SK-N-SH treated with all-trans-retinoic acid at 6 μM for 48 hours (cell line): ENCODE measurements around the gene TTBK2.
A peak's percentile ranks its signal among the peaks of the same experiment; 100 is the strongest.

Experiments
- ATAC-seq: fragments of 200-7000 bp; cut with Tn5 transposase; 3 replicates; pipeline ENCODE4 v1.9.1; 2020; ENCODE audit warnings: mild to moderate bottlenecking, moderate library complexity
- ARNTL ChIP-seq: fragments of 450-650 bp; formaldehyde crosslinking; IDR thresholded peaks from 2 replicates; pipeline ENCODE4 v1.5.0; 2020; ENCODE audit warnings: low read depth, mild to moderate bottlenecking, moderate library complexity, borderline replicate concordance
- BACH2 ChIP-seq: fragments of 250-450 bp; sonication (Bioruptor Pico); IDR thresholded peaks from 2 replicates; pipeline ENCODE4 v1.9.0; 2021; ENCODE audit warnings: mild to moderate bottlenecking, borderline replicate concordance
- CSRNP3 ChIP-seq: fragments of 250-450 bp; sonication (Bioruptor Pico); IDR thresholded peaks from 2 replicates; pipeline ENCODE4 v1.5.1; 2021; ENCODE audit warnings: mild to moderate bottlenecking, moderate library complexity
- ESRRG ChIP-seq: fragments of 250-450 bp; sonication (Bioruptor Pico); IDR thresholded peaks from 2 replicates; pipeline ENCODE4 v1.6.1; 2021; ENCODE audit warnings: mild to moderate bottlenecking
- ISL1 ChIP-seq: fragments of 250-450 bp; sonication (Bioruptor Pico); IDR thresholded peaks from 2 replicates; pipeline ENCODE4 v2.1.2; 2022; ENCODE audit warnings: mild to moderate bottlenecking, moderate library complexity
- PPARA ChIP-seq: fragments of 250-450 bp; sonication (Bioruptor Pico); IDR thresholded peaks from 2 replicates; pipeline ENCODE4 v1.5.0; 2020; ENCODE audit warnings: mild to moderate bottlenecking, borderline replicate concordance
- RARB ChIP-seq: fragments of 250-450 bp; sonication (Bioruptor Pico); IDR thresholded peaks from 2 replicates; pipeline ENCODE4 v1.8.0; 2021; ENCODE audit warnings: mild to moderate bottlenecking, moderate library complexity
- SNAI2 ChIP-seq: fragments of 250-450 bp; sonication (Bioruptor Pico); IDR thresholded peaks from 2 replicates; pipeline ENCODE4 v1.5.0; 2020; ENCODE audit warnings: mild to moderate bottlenecking, moderate library complexity
- TCF4 ChIP-seq: fragments of 250-450 bp; sonication (Bioruptor Pico); IDR thresholded peaks from 2 replicates; pipeline ENCODE4 v1.8.0; 2021; ENCODE audit warnings: mild to moderate bottlenecking, moderate library complexity, borderline replicate concordance
- ZC3H10 ChIP-seq: fragments of 250-450 bp; sonication (Bioruptor Pico); IDR thresholded peaks from 2 replicates; pipeline ENCODE4 v1.5.1; 2021; ENCODE audit warnings: mild to moderate bottlenecking, moderate library complexity
- ZFP3 ChIP-seq: fragments of 250-450 bp; sonication (Bioruptor Pico); IDR thresholded peaks from 2 replicates; pipeline ENCODE4 v1.5.0; 2020; ENCODE audit warnings: mild to moderate bottlenecking, moderate library complexity
- ZFP30 ChIP-seq: fragments of 450-650 bp; formaldehyde crosslinking; IDR thresholded peaks from 2 replicates; pipeline ENCODE4 v1.5.0; 2022; ENCODE audit warnings: mild to moderate bottlenecking, moderate library complexity
- ZNF565 ChIP-seq: fragments of 450-650 bp; formaldehyde crosslinking; conservative IDR thresholded peaks from 2 replicates; pipeline ENCODE4 v1.5.0; 2020; ENCODE audit warnings: low read depth, mild to moderate bottlenecking, moderate library complexity
- ZNF70 ChIP-seq: fragments of 450-650 bp; formaldehyde crosslinking; IDR thresholded peaks from 2 replicates; pipeline ENCODE4 v1.5.0; 2020; ENCODE audit warnings: mild to moderate bottlenecking, moderate library complexity
- TF ChIP-seq, protein P1 (sequence below): fragments of 250-450 bp; sonication (Bioruptor Pico); IDR thresholded peaks from 2 replicates; pipeline ENCODE4 v1.5.0; 2020; ENCODE audit warnings: mild to moderate bottlenecking, moderate library complexity
- TF ChIP-seq, protein P2 (sequence below): fragments of 250-450 bp; sonication (Bioruptor Pico); IDR thresholded peaks from 2 replicates; pipeline ENCODE4 v1.8.0; 2020; ENCODE audit warnings: mild to moderate bottlenecking, moderate library complexity, borderline replicate concordance
- TF ChIP-seq, protein P3 (sequence below): fragments of 250-450 bp; sonication (Bioruptor Pico); IDR thresholded peaks from 2 replicates; pipeline ENCODE4 v1.8.0; 2021; ENCODE audit warnings: low read depth, mild to moderate bottlenecking, moderate library complexity, borderline replicate concordance
- TF ChIP-seq, protein P4 (sequence below): fragments of 250-450 bp; sonication (Bioruptor Pico); IDR thresholded peaks from 2 replicates; pipeline ENCODE4 v1.5.1; 2020; ENCODE audit warnings: low read depth, mild to moderate bottlenecking, moderate library complexity

Gene TTBK2

GRCh38 chr15:42836251-42836650 lies 84.3 kb downstream of the TTBK2 start (continued):
- TF ChIP-seq, protein P1, sequence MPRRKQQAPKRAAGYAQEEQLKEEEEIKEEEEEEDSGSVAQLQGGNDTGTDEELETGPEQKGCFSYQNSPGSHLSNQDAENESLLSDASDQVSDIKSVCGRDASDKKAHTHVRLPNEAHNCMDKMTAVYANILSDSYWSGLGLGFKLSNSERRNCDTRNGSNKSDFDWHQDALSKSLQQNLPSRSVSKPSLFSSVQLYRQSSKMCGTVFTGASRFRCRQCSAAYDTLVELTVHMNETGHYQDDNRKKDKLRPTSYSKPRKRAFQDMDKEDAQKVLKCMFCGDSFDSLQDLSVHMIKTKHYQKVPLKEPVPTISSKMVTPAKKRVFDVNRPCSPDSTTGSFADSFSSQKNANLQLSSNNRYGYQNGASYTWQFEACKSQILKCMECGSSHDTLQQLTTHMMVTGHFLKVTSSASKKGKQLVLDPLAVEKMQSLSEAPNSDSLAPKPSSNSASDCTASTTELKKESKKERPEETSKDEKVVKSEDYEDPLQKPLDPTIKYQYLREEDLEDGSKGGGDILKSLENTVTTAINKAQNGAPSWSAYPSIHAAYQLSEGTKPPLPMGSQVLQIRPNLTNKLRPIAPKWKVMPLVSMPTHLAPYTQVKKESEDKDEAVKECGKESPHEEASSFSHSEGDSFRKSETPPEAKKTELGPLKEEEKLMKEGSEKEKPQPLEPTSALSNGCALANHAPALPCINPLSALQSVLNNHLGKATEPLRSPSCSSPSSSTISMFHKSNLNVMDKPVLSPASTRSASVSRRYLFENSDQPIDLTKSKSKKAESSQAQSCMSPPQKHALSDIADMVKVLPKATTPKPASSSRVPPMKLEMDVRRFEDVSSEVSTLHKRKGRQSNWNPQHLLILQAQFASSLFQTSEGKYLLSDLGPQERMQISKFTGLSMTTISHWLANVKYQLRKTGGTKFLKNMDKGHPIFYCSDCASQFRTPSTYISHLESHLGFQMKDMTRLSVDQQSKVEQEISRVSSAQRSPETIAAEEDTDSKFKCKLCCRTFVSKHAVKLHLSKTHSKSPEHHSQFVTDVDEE (CRISPR knock-in tag) = no peak
- no peak for TF ChIP-seq ZC3H10
- no peak for TF ChIP-seq RARB (CRISPR knock-in tag)
- no peak for TF ChIP-seq BACH2 (CRISPR knock-in tag)
- TF ChIP-seq CSRNP3 (CRISPR knock-in tag) = no peak
- TF ChIP-seq ZNF565 (CRISPR knock-in tag) = no peak
- TF ChIP-seq TCF4 (CRISPR knock-in tag) = no peak
- no peak for TF ChIP-seq ARNTL (CRISPR knock-in tag)
- TF ChIP-seq, all 23 proteins: peak for 0

GRCh38 chr15:42832576-42832975 lies 88.0 kb downstream of the TTBK2 start:
- peak; percentile 89 for ATAC-seq
- TF ChIP-seq PPARA (CRISPR knock-in tag) (no peak), ZC3H10 (no peak), RARB (CRISPR knock-in tag) (no peak), ISL1 (CRISPR knock-in tag) (peak; percentile 73), ESRRG (CRISPR knock-in tag) (no peak), ZFP30 (CRISPR knock-in tag) (no peak), ARNTL (CRISPR knock-in tag) (no peak)
- TF ChIP-seq, protein P2, sequence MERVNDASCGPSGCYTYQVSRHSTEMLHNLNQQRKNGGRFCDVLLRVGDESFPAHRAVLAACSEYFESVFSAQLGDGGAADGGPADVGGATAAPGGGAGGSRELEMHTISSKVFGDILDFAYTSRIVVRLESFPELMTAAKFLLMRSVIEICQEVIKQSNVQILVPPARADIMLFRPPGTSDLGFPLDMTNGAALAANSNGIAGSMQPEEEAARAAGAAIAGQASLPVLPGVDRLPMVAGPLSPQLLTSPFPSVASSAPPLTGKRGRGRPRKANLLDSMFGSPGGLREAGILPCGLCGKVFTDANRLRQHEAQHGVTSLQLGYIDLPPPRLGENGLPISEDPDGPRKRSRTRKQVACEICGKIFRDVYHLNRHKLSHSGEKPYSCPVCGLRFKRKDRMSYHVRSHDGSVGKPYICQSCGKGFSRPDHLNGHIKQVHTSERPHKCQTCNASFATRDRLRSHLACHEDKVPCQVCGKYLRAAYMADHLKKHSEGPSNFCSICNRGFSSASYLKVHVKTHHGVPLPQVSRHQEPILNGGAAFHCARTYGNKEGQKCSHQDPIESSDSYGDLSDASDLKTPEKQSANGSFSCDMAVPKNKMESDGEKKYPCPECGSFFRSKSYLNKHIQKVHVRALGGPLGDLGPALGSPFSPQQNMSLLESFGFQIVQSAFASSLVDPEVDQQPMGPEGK = no peak

DNA sequence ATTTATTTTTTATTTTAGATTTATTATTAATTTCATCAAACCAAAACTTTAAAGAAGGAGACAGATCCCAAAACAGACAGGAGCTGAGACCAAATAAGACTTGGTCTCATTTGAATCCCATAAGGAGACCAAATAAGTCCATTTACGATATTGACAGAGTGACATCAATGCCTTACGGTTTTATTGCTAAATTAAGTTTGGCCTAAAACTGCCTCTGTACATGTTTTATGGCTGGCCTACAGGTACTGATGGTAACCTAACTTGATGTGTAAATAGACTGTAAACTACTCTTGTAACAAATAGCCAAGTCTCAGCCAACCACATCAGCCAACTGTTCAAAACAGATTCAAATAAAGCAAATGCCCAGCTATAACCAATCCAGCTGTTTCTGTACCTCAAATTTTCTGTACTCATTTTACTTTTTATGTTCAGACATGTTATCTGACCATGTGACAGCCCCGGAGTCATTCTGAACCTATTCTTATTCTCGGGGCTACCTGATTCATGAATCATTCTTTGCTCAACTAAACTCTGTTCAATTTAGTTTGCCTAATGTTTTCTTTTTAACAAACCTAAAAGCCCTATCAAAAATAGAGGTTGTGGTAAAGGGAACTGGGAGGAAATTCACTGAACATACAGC lies 94.2 kb downstream of the TTBK2 start:
- TF ChIP-seq ARNTL (CRISPR knock-in tag) (no peak), ZFP3 (CRISPR knock-in tag) (no peak), PPARA (CRISPR knock-in tag) (no peak), ZC3H10 (no peak), TCF4 (CRISPR knock-in tag) (no peak)
- TF ChIP-seq, protein P1 (CRISPR knock-in tag) = no peak
- ATAC-seq = no peak

DNA sequence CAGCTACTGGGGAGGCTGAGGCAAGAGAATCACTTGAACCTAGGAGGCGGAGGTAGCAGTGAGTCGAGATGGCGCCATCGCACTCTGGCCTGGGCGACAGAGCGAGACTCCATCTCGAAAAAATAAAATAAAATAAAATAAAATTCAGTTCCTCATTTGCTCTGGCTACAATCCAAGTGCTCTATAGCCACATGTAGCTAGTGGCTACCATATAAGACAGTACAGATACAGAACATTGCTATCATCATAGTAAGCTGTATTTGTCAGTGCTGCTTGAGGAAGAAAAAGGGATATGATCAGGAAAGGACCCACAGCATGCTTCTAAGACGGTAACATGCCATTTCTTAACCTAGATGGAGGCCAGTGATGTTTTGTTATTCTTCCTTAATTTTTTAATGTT lies 95.0 kb downstream of the TTBK2 start:
- ATAC-seq = no peak
- TF ChIP-seq BACH2 (CRISPR knock-in tag) (no peak), SNAI2 (CRISPR knock-in tag) (no peak), ZFP30 (CRISPR knock-in tag) (no peak), ISL1 (CRISPR knock-in tag) (no peak), ZNF70 (no peak), TCF4 (CRISPR knock-in tag) (no peak), RARB (CRISPR knock-in tag) (no peak), CSRNP3 (CRISPR knock-in tag) (no peak)
- TF ChIP-seq, protein P2 = no peak
- TF ChIP-seq, protein P3, sequence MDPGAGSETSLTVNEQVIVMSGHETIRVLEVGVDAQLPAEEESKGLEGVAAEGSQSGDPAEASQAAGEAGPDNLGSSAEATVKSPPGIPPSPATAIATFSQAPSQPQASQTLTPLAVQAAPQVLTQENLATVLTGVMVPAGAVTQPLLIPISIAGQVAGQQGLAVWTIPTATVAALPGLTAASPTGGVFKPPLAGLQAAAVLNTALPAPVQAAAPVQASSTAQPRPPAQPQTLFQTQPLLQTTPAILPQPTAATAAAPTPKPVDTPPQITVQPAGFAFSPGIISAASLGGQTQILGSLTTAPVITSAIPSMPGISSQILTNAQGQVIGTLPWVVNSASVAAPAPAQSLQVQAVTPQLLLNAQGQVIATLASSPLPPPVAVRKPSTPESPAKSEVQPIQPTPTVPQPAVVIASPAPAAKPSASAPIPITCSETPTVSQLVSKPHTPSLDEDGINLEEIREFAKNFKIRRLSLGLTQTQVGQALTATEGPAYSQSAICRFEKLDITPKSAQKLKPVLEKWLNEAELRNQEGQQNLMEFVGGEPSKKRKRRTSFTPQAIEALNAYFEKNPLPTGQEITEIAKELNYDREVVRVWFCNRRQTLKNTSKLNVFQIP (CRISPR knock-in tag) = no peak
- TF ChIP-seq, protein P4, sequence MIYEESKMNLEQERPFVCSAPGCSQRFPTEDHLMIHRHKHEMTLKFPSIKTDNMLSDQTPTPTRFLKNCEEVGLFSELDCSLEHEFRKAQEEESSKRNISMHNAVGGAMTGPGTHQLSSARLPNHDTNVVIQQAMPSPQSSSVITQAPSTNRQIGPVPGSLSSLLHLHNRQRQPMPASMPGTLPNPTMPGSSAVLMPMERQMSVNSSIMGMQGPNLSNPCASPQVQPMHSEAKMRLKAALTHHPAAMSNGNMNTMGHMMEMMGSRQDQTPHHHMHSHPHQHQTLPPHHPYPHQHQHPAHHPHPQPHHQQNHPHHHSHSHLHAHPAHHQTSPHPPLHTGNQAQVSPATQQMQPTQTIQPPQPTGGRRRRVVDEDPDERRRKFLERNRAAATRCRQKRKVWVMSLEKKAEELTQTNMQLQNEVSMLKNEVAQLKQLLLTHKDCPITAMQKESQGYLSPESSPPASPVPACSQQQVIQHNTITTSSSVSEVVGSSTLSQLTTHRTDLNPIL = no peak
